Neural cell (in vitro differentiated cells): ENCODE data around the gene HPCAL4. TPM values are rescaled to one million over a fixed set of nuclear protein-coding genes. Genes with fewer than 3 reads are reported as not detected.

Experiments
- H2AFZ ChIP-seq: fragments of 200-600, 300-800 bp; sonication (generic), shearing (Covaris generic); 2 replicates; pipeline ENCODE4 v1.6.0; 2014; ENCODE audit warnings: low read depth, mild to moderate bottlenecking, antibody characterized with exemption, low read length, moderate library complexity
- H3F3A ChIP-seq: fragments of 200-600 bp; shearing (Covaris generic); 2 replicates; pipeline ENCODE4 v1.6.1; 2016; ENCODE audit warnings: mild to moderate bottlenecking, moderate library complexity, mixed read lengths, antibody characterized with exemption, low read length; ENCODE audit not compliant: insufficient read depth, poor library complexity, severe bottlenecking
- H3K27ac ChIP-seq: fragments of 200-600, 300-800 bp; sonication (generic), shearing (Covaris generic); 2 replicates; pipeline ENCODE4 v1.5.1; 2014; ENCODE audit warnings: mild to moderate bottlenecking, low read length, moderate library complexity
- H3K27me3 ChIP-seq: fragments of 300-800, 200-600 bp; sonication (generic), shearing (Covaris generic); 2 replicates; pipeline ENCODE4 v1.6.0; 2014; ENCODE audit warnings: mild to moderate bottlenecking, low read depth, low read length, moderate library complexity; ENCODE audit not compliant: insufficient read depth
- H3K36me3 ChIP-seq: fragments of 300-800, 200-600 bp; sonication (generic), shearing (Covaris generic); 2 replicates; pipeline ENCODE4 v1.5.1; 2014; ENCODE audit warnings: mild to moderate bottlenecking, antibody characterized with exemption, low read length, moderate library complexity; ENCODE audit not compliant: insufficient read depth
- H3K4me2 ChIP-seq: fragments of 300-800, 200-600 bp; sonication (generic), shearing (Covaris generic); 2 replicates; pipeline ENCODE4 v1.6.0; 2014; ENCODE audit warnings: mild to moderate bottlenecking, low read length
- H3K4me3 ChIP-seq: fragments of 300-800, 200-600 bp; sonication (generic), shearing (Covaris generic); 2 replicates; pipeline ENCODE4 v1.5.1; 2014; ENCODE audit warnings: mild to moderate bottlenecking, low read length, moderate library complexity
- H3K79me2 ChIP-seq: fragments of 200-600 bp; shearing (Covaris generic); replicated peaks from 2 replicates; pipeline ENCODE4 v1.6.0; 2014; ENCODE audit warnings: mild to moderate bottlenecking, low read length, moderate library complexity; ENCODE audit not compliant: insufficient read depth
- H3K9ac ChIP-seq: fragments of 300-800, 200-600 bp; sonication (generic), shearing (Covaris generic); 2 replicates; pipeline ENCODE4 v1.6.1; 2016; ENCODE audit warnings: mild to moderate bottlenecking, low read length, mixed read lengths
- H3K9me2 ChIP-seq: fragments of 200-600 bp; shearing (Covaris generic); 2 replicates; pipeline ENCODE4 v1.6.1; 2016; ENCODE audit warnings: mild to moderate bottlenecking, low read length, mixed read lengths; ENCODE audit not compliant: insufficient read depth
- H3K9me3 ChIP-seq: fragments of 200-600, 300-800 bp; sonication (generic), shearing (Covaris generic); 2 replicates; pipeline ENCODE4 v1.6.1; 2016; ENCODE audit warnings: mild to moderate bottlenecking, mixed run types, low read length, moderate library complexity, mixed read lengths
- H4K20me1 ChIP-seq: fragments of 200-600 bp; shearing (Covaris generic); 2 replicates; pipeline ENCODE4 v1.6.1; 2016; ENCODE audit warnings: mild to moderate bottlenecking, mixed run types; ENCODE audit not compliant: insufficient read depth
- EP300 ChIP-seq: fragments of 450-650 bp; conservative IDR thresholded peaks from 2 replicates; pipeline ENCODE4 v1.6.1; 2014; ENCODE audit warnings: antibody characterized with exemption, mild to moderate bottlenecking, moderate library complexity; ENCODE audit not compliant: poor library complexity, severe bottlenecking
- EZH2 ChIP-seq: fragments of 200-600, 300-800 bp; shearing (Covaris generic), sonication (generic); IDR thresholded peaks from 2 replicates; pipeline ENCODE4 v1.6.1; 2014; ENCODE audit warnings: antibody characterized with exemption, low read length, borderline replicate concordance, mild to moderate bottlenecking; ENCODE audit not compliant: insufficient read depth, poor library complexity, severe bottlenecking
- MXI1 ChIP-seq: fragments of 450-650 bp; conservative IDR thresholded peaks from 2 replicates; pipeline ENCODE4 v1.6.1; 2014; ENCODE audit warnings: antibody characterized with exemption, mild to moderate bottlenecking; ENCODE audit not compliant: poor library complexity, severe bottlenecking
- POLR2AphosphoS5 ChIP-seq: IDR thresholded peaks from 2 replicates; pipeline ENCODE4 v1.6.1; 2012
- RAD21 ChIP-seq: fragments of 450-650 bp; conservative IDR thresholded peaks from 2 replicates; pipeline ENCODE4 v1.6.1; 2014; ENCODE audit warnings: antibody characterized with exemption, mild to moderate bottlenecking, moderate library complexity
- SMC3 ChIP-seq: fragments of 450-650 bp; conservative IDR thresholded peaks from 2 replicates; pipeline ENCODE4 v1.6.1; 2014; ENCODE audit warnings: antibody characterized with exemption, mild to moderate bottlenecking, moderate library complexity; ENCODE audit not compliant: poor library complexity
- TAF1 ChIP-seq: IDR thresholded peaks from 2 replicates; pipeline ENCODE4 v1.6.1; 2012; ENCODE audit warnings: low read depth
- polyA plus RNA-seq: library from polyadenylated mRNA; depleted of rRNA; stranded (reverse); fragments of >200 nt; gene quantifications from 2 replicates; pipeline ENCODE4 v1.2.3, GENCODE V29; 2014
- TF ChIP-seq, protein P1 (sequence below): IDR thresholded peaks from 2 replicates; pipeline ENCODE4 v1.6.1; 2012; ENCODE audit warnings: borderline replicate concordance
- TF ChIP-seq, protein P2 (sequence below): fragments of 450-650 bp; IDR thresholded peaks from 2 replicates; pipeline ENCODE4 v1.5.1; 2014; ENCODE audit warnings: antibody characterized with exemption, mild to moderate bottlenecking, moderate library complexity; ENCODE audit not compliant: poor library complexity, severe bottlenecking

The HPCAL4 gene
- polyA plus RNA-seq, 1 donor from 2014 or later: 53.2 TPM

DNA sequence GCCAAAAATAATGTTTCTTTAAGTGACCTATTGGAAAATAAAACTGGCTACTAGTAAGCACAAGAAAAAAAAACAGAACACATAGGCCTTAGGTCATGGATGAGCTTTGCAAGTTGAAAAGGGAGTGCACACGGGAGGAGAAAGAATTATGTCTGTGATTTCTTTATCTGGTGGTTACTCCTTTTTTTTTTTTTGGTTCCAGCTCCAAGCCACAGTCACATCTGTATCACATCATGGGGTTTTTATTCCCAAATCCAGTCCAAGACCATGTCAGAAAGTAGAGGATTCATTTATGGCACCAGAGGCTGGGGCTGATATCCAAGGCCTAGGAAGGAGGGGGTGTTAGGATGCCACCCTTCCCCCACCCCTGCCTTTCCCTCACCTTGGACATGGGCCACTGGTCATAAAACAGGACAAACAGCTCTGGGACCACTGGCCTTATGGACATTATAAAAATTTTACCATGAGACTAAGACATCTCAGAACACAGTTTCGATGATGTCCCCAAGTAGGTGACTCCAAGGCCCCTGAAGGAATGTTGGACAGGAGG lies 41.5 kb downstream of the HPCAL4 start:
- H3K9me2 ChIP-seq: no peaks in the 10 kb centered on the region
- no peak overlapping the region for H3K4me2 ChIP-seq
- no peak overlapping the region for H3K27ac ChIP-seq
- H3K4me3 ChIP-seq: no peak overlapping the region
- H3K36me3 ChIP-seq: no peaks in the 10 kb centered on the region
- no peaks in the 10 kb centered on the region for H3K27me3 ChIP-seq
- no peak overlapping the region for H3K9ac ChIP-seq
- no peaks in the 10 kb centered on the region for H3K9me3 ChIP-seq
- TF ChIP-seq MXI1 (no peak), SMC3 (no peak), RAD21 (no peak), EZH2 (no peak), TAF1 (no peak), EP300 (no peak), POLR2AphosphoS5 (no peak)
- TF ChIP-seq, protein P1, sequence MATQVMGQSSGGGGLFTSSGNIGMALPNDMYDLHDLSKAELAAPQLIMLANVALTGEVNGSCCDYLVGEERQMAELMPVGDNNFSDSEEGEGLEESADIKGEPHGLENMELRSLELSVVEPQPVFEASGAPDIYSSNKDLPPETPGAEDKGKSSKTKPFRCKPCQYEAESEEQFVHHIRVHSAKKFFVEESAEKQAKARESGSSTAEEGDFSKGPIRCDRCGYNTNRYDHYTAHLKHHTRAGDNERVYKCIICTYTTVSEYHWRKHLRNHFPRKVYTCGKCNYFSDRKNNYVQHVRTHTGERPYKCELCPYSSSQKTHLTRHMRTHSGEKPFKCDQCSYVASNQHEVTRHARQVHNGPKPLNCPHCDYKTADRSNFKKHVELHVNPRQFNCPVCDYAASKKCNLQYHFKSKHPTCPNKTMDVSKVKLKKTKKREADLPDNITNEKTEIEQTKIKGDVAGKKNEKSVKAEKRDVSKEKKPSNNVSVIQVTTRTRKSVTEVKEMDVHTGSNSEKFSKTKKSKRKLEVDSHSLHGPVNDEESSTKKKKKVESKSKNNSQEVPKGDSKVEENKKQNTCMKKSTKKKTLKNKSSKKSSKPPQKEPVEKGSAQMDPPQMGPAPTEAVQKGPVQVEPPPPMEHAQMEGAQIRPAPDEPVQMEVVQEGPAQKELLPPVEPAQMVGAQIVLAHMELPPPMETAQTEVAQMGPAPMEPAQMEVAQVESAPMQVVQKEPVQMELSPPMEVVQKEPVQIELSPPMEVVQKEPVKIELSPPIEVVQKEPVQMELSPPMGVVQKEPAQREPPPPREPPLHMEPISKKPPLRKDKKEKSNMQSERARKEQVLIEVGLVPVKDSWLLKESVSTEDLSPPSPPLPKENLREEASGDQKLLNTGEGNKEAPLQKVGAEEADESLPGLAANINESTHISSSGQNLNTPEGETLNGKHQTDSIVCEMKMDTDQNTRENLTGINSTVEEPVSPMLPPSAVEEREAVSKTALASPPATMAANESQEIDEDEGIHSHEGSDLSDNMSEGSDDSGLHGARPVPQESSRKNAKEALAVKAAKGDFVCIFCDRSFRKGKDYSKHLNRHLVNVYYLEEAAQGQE: no peak
- TF ChIP-seq, protein P2, sequence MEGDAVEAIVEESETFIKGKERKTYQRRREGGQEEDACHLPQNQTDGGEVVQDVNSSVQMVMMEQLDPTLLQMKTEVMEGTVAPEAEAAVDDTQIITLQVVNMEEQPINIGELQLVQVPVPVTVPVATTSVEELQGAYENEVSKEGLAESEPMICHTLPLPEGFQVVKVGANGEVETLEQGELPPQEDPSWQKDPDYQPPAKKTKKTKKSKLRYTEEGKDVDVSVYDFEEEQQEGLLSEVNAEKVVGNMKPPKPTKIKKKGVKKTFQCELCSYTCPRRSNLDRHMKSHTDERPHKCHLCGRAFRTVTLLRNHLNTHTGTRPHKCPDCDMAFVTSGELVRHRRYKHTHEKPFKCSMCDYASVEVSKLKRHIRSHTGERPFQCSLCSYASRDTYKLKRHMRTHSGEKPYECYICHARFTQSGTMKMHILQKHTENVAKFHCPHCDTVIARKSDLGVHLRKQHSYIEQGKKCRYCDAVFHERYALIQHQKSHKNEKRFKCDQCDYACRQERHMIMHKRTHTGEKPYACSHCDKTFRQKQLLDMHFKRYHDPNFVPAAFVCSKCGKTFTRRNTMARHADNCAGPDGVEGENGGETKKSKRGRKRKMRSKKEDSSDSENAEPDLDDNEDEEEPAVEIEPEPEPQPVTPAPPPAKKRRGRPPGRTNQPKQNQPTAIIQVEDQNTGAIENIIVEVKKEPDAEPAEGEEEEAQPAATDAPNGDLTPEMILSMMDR: no peak
- H2AFZ ChIP-seq: no peak overlapping the region
- no peaks in the 10 kb centered on the region for H3K79me2 ChIP-seq
- no peaks in the 10 kb centered on the region for H3F3A ChIP-seq
- no peaks in the 10 kb centered on the region for H4K20me1 ChIP-seq

DNA sequence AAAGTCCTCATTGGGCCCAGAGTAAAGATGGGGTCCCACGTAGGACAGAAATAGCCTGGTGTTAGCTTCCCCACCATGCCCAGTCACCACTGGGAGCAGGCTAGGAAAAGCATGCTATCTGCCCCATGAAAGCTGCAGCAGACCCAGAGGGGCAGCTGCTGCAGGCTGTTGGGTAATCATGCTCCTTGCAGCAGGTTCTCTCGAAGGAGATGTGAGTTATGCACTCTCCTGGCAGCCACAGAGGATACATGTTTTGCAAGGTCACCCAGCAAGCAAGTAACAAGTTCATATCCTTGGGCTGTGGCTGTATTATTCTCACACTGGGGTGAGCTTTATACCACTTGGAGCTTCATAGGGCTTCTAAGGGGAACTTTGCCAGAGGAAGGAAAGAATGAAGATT lies 42.7 kb downstream of the HPCAL4 start:
- H3K27me3 ChIP-seq: no peaks in the 10 kb centered on the region

More for the DNA sequence above, 42.7 kb downstream of the HPCAL4 start:
- no peak overlapping the region for H3K9ac ChIP-seq
- no peaks in the 10 kb centered on the region for H3K9me3 ChIP-seq
- no peaks in the 10 kb centered on the region for H3K36me3 ChIP-seq
- H3K4me3 ChIP-seq: no peak overlapping the region
- no peaks in the 10 kb centered on the region for H4K20me1 ChIP-seq
- no peaks in the 10 kb centered on the region for H3K79me2 ChIP-seq
- H2AFZ ChIP-seq: no peak overlapping the region
- no peaks in the 10 kb centered on the region for H3K9me2 ChIP-seq
- no peak overlapping the region for H3K27ac ChIP-seq
- no peaks in the 10 kb centered on the region for H3F3A ChIP-seq
- TF ChIP-seq EZH2 (no peak), POLR2AphosphoS5 (no peak), RAD21 (no peak), SMC3 (no peak), TAF1 (no peak), MXI1 (no peak), EP300 (no peak)
- TF ChIP-seq, protein P2: no peak
- TF ChIP-seq, protein P1: no peak
- H3K4me2 ChIP-seq: no peak overlapping the region
